GM04504 (cell line): Measurements from ENCODE around the gene ADGRD2.

Experiments used
- DNase-seq: peaks from one replicate; pipeline ENCODE4 v3.0.0-alpha.2; 2012; ENCODE audit warnings: low read depth

Gene ADGRD2

GRCh38 chr9:124480621-124480981 lies 30.4 kb downstream of the ADGRD2 start:
- no peak for DNase-seq

GRCh38 chr9:124481115-124481514 lies 30.9 kb downstream of the ADGRD2 start:
- DNase-seq = no peak

GRCh38 chr9:124482431-124483031 lies 32.3 kb downstream of the ADGRD2 start:
- DNase-seq = no peak

GRCh38 chr9:124483481-124483880 lies 33.2 kb downstream of the ADGRD2 start:
- no peak for DNase-seq

- DNase-seq = no peak
Measured at GRCh38 chr9:124485201-124485600, 35.0 kb downstream of the ADGRD2 start.

GRCh38 chr9:124485936-124486335 lies 35.7 kb downstream of the ADGRD2 start:
- DNase-seq = no peak

- DNase-seq = no peak
Measured at GRCh38 chr9:124486778-124487259, 36.6 kb downstream of the ADGRD2 start.

- no peak for DNase-seq
Measured at GRCh38 chr9:124487260-124488182, 37.3 kb downstream of the ADGRD2 start.

- no peak for DNase-seq
Measured at GRCh38 chr9:124488641-124489210, 38.5 kb downstream of the ADGRD2 start.

- no peak for DNase-seq
Measured at GRCh38 chr9:124489222-124489621, 39.0 kb downstream of the ADGRD2 start.

- DNase-seq = no peak
Measured at GRCh38 chr9:124490004-124490403, 39.8 kb downstream of the ADGRD2 start.

GRCh38 chr9:124491049-124491975 lies 41.1 kb downstream of the ADGRD2 start:
- no peak for DNase-seq

- DNase-seq = no peak
Measured at GRCh38 chr9:124492818-124493217, 42.6 kb downstream of the ADGRD2 start.

- DNase-seq = no peak
Measured at GRCh38 chr9:124493218-124493617, 43.0 kb downstream of the ADGRD2 start.

GRCh38 chr9:124493794-124494479 lies 43.7 kb downstream of the ADGRD2 start:
- no peak for DNase-seq

- no peak for DNase-seq
Measured at GRCh38 chr9:124495126-124496074, 45.1 kb downstream of the ADGRD2 start.

- DNase-seq = no peak
Measured at GRCh38 chr9:124496075-124496449, 45.8 kb downstream of the ADGRD2 start.

- no peak for DNase-seq
Measured at GRCh38 chr9:124496463-124496862, 46.2 kb downstream of the ADGRD2 start.

- no peak for DNase-seq
Measured at GRCh38 chr9:124497441-124497840, 47.2 kb downstream of the ADGRD2 start.

GRCh38 chr9:124498040-124498439 lies 47.8 kb downstream of the ADGRD2 start:
- DNase-seq = no peak
